Heart right ventricle (tissue), 16 donors: ENCODE measurements around the gene USO1. TPM values are rescaled to one million over a fixed set of nuclear protein-coding genes. Genes with fewer than 3 reads are reported as not detected.
"Not testable (repeated sequence)": the region's sequence is repeated elsewhere in the genome, so short reads cannot be mapped to it uniquely, and the experiment has no call there.

Source experiments
- ATAC-seq, 8 donors: fragments of 200-7000 bp; cut with Tn5 transposase; one replicate each; pipeline ENCODE4 v1.9.1; 2020; ENCODE audit warnings: mild to moderate bottlenecking in 8 of 8, moderate library complexity in 8 of 8, moderate number of reproducible peaks in 1 of 8
- DNase-seq, 2 donors: peaks; one replicate each; pipeline ENCODE4 v3.0.0-alpha.2; 2020
- H3K27ac ChIP-seq, 10 donors: fragments of 200-600 bp; sonication (generic) in 2 of 10; one replicate each; pipeline versions ENCODE4 v1.5.0 to v1.8.0; 2020 to 2022; ENCODE audit warnings: mild to moderate bottlenecking in 3 of 10
- H3K27me3 ChIP-seq, 7 donors: fragments of 200-600 bp; one replicate each; pipeline ENCODE4 v1.8.0; 2021 to 2022; ENCODE audit warnings: mild to moderate bottlenecking in 2 of 7
- H3K36me3 ChIP-seq, 9 donors: fragments of 200-600 bp; sonication (generic) in 1 of 9; one replicate each; pipeline versions ENCODE4 v1.5.0 to v1.8.0; 2020 to 2022; ENCODE audit warnings: mild to moderate bottlenecking in 2 of 9
- H3K4me1 ChIP-seq, 9 donors: fragments of 200-600 bp; sonication (generic) in 1 of 9; one replicate each; pipeline versions ENCODE4 v1.5.0 to v1.8.0; 2020 to 2022; ENCODE audit warnings: mild to moderate bottlenecking in 4 of 9
- H3K4me3 ChIP-seq, 10 donors: fragments of 200-600 bp; sonication (generic) in 2 of 10; one replicate each; pipeline versions ENCODE4 v1.5.0 to v1.8.0; 2020 to 2022; ENCODE audit warnings: mild to moderate bottlenecking in 7 of 10, moderate library complexity in 2 of 10
- H3K9me3 ChIP-seq, 11 donors: fragments of 200-600 bp in 10 of 11; sonication (generic) in 2 of 11; one replicate each; pipeline versions ENCODE4 v1.5.0 to v1.8.0; 2013 to 2022; ENCODE audit warnings: mild to moderate bottlenecking in 2 of 11, control low read depth in 1 of 11, moderate library complexity in 1 of 11
- WGBS, 2 donors: extraction: QIAGEN DNeasy Blood & Tissue Kit; methylation state at CpG; one replicate each; pipeline ENCODE4 v1.1.7; 2013; ENCODE audit warnings: inconsistent platforms in 1 of 2; 5-methylcytosine and 5-hydroxymethylcytosine counted together
- intact Hi-C, 10 donors: fragments of 100-400 bp; cut with DNase I; formaldehyde crosslinking; loops; one replicate each; pipeline versions ENCODE4 v1.11.1 to v1.14.2; 2022
- polyA plus RNA-seq, 2 donors: library from polyadenylated mRNA; stranded (reverse); fragments of 200-250 nt; gene quantifications; one replicate each; pipeline ENCODE4 v1.2.3, GENCODE V29; 2013
- total RNA-seq, 10 donors: library from RNA; stranded (reverse); fragmentation: NEBNext Ultra II Directional in 3 of 10; extraction: Animal tissue kit (Norgen Biotek cat#: 25700) in 3 of 10; gene quantifications; one replicate each; pipeline versions ENCODE4 v1.2.1 to v1.2.4, GENCODE V29; 2021 to 2023
- TF ChIP-seq, protein P1 (sequence below), 9 donors: fragments of 200-600 bp; sonication (generic) in 2 of 9; IDR thresholded peaks; one replicate each; pipeline versions ENCODE4 v1.5.0 to v1.8.0; 2021 to 2022; ENCODE audit warnings: antibody characterized with exemption in 9 of 9, mild to moderate bottlenecking in 5 of 9, moderate library complexity in 1 of 9
- donor health status: Arrhythmogenic right ventricular cardiomyopathy.
- donor health status: ischemic (EF 13 %, LVEDD 7.1; RV severe dilation, severe dysfunction).
- donor health status: healthy with polysubstance abuse.
- donor health status: DM: no; HTN: yes; CAD: no.
- donor health status: DM: no; HTN: no; CAD: no.
- donor health status: ischemic (EF 25% LVEDD 6.9; RV normal size, moderate dysfunction).
- donor health status: ischemic (EF 25% LVEDD 5.7; RV mildly dilated, moderate dysfunction).
- donor health status: healthy.
- donor health status: DM: yes; HTN: yes; CAD: no.
- donor health status: Ischemic cardiomyopathy.
- donor health status: ischemic (EF 35%, LVEDD 5.7; RV mildly dilated, moderate dysfunction).
- donor health status: nonischemic (EF 11% LVEDD 7.7; RV severe dilation, severe dysfunction).
- donor health status: DM: yes; HTN: yes; CAD: no.
- donor health status: PGD.
- donor health status: ischemic (EF 29% LVEDD 5.4; RV normal size, mild dysfunction).
- donor health status: nonischemic (EF 23%, LVEDD 6.1; RV moderate dilation, normal function).

Gene USO1
- total and polyA plus RNA-seq, 12 donors, result 43.8 to 98.7 (median 79.6) TPM

- WGBS, 2 donors, result 86 to 92% methylated on average over 2 of the region's 2 CpGs
- intact Hi-C loops, result loop anchor here in 1 of 10 donors (10.0 kb wide), 1 partner anchor 191 kb away; no protein-coding TSS in a partner anchor
- no peak for DNase-seq
- H3K4me3 ChIP-seq, result no peak overlapping the region
- no peaks in the 10 kb centered on the region for H3K9me3 ChIP-seq
- no peak for ATAC-seq
- no peaks in the 10 kb centered on the region for H3K36me3 ChIP-seq
- no peak overlapping the region for H3K27ac ChIP-seq
- peaks cover 0 to 24% (median 10%) of the 10 kb centered on the region in 9 donors for H3K4me1 ChIP-seq
- H3K27me3 ChIP-seq, result peaks cover 0 to 9% (median 0%) of the 10 kb centered on the region in 7 donors
- TF ChIP-seq, protein P1, sequence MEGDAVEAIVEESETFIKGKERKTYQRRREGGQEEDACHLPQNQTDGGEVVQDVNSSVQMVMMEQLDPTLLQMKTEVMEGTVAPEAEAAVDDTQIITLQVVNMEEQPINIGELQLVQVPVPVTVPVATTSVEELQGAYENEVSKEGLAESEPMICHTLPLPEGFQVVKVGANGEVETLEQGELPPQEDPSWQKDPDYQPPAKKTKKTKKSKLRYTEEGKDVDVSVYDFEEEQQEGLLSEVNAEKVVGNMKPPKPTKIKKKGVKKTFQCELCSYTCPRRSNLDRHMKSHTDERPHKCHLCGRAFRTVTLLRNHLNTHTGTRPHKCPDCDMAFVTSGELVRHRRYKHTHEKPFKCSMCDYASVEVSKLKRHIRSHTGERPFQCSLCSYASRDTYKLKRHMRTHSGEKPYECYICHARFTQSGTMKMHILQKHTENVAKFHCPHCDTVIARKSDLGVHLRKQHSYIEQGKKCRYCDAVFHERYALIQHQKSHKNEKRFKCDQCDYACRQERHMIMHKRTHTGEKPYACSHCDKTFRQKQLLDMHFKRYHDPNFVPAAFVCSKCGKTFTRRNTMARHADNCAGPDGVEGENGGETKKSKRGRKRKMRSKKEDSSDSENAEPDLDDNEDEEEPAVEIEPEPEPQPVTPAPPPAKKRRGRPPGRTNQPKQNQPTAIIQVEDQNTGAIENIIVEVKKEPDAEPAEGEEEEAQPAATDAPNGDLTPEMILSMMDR (IDR thresholded peaks at IDR 0.05), result no peak
These were observed 121.6 kb downstream of the USO1 start for GRCh38 chr4:75845992-75846391.

DNA sequence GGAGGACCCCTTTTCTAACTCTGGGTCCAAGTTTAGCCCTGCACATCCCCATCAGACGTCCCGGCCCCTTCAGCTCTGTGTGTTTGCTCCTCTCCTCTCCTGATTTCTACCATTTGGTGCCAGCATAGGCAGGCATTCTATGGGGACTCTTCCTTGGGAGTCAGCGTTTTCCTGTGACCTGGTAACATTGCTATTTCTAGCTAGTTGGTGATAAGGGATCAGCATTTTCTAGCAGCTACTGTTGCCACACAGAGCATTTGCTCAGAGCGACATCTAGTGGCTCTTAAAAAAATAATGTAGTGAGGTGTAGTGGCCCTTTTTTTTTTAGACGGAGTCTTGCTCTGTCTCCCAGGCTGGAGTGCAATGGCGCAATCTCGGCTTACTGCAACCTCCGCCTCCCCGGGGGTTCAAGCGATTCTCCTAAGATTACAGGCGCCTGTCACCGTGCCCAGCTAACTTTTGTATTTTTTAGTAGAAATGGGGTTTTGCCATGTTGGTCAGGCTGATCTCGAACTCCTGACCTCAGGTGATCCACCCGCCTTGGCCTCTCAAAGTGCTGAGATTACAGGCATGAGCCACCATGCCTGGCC, 123.9 kb downstream of the USO1 start:
- H3K36me3 ChIP-seq, H3K9me3 ChIP-seq, H3K4me3 ChIP-seq, H3K27me3 ChIP-seq: not testable (repeated sequence)
- TF ChIP-seq, protein P1 (IDR thresholded peaks at IDR 0.05), result peak; percentile 45 to 78 (median 73)
- peak; percentile 22 to 52 for DNase-seq
- Histone ChIP-seq H3K4me1 (peaks cover 0 to 24% (median 5%) of the 10 kb centered on the region in 9 donors), H3K27ac (peak overlapping the region in 3 of 10 donors; percentile 15 to 36 (median 31))
- WGBS, 2 donors, result 22% methylated on average over 14 of the region's 14 CpGs
- intact Hi-C loops, result loop anchor here in 1 of 10 donors (10.0 kb wide), 1 partner anchor 193 kb away; no protein-coding TSS in a partner anchor
- peak; percentile 77 to 96 (median 92) for ATAC-seq

GRCh38 chr4:75848891-75849290, 124.5 kb downstream of the USO1 start:
- Histone ChIP-seq H3K4me3 (no peak overlapping the region), H3K4me1 (peaks cover 0 to 20% (median 5%) of the 10 kb centered on the region in 9 donors), H3K9me3 (no peaks in the 10 kb centered on the region), H3K27ac (no peak overlapping the region), H3K27me3 (peaks cover 0 to 11% (median 0%) of the 10 kb centered on the region in 7 donors), H3K36me3 (no peaks in the 10 kb centered on the region)
- TF ChIP-seq, protein P1 (IDR thresholded peaks at IDR 0.05), result no peak
- DNase-seq (no peak), ATAC-seq (no peak)
- WGBS, 2 donors, result 80 to 84% methylated on average over 4 of the region's 4 CpGs
- intact Hi-C loops, result loop anchor here in 1 of 10 donors (10.0 kb wide), 1 partner anchor 194 kb away; no protein-coding TSS in a partner anchor

GRCh38 chr4:75849461-75849860, 125.1 kb downstream of the USO1 start:
- no peak for DNase-seq
- H3K27ac ChIP-seq, result no peak overlapping the region
- no peak for ATAC-seq
- peaks cover 0 to 17% (median 0%) of the 10 kb centered on the region in 7 donors for H3K27me3 ChIP-seq
- TF ChIP-seq, protein P1 (IDR thresholded peaks at IDR 0.05), result no peak
- no peaks in the 10 kb centered on the region for H3K36me3 ChIP-seq
- intact Hi-C loops, result loop anchor here in 1 of 10 donors (10.0 kb wide), 1 partner anchor 195 kb away; no protein-coding TSS in a partner anchor
- H3K9me3 ChIP-seq, result no peaks in the 10 kb centered on the region
- peaks cover 0 to 14% (median 5%) of the 10 kb centered on the region in 9 donors for H3K4me1 ChIP-seq
- H3K4me3 ChIP-seq, result no peak overlapping the region
- WGBS, 2 donors, result 60 to 68% methylated on average over 6 of the region's 6 CpGs
